Caco-2 (cell line): ENCODE data around the gene RUNX1. TPM values are rescaled to one million over a fixed set of nuclear protein-coding genes. Genes with fewer than 3 reads are reported as not detected.

Source experiments
- BruUV-seq: library from RNA; stranded (reverse); fragments of 400-500 nt; replicated peaks from 2 replicates; lab custom pipeline; 2021; lab: Mats Ljungman, UMichigan
- CTCF ChIA-PET: fragments of 300-600 bp; sonication (Branson Sonifier 250); formaldehyde crosslinking; loops from one replicate; lab custom pipeline; 2022; ENCODE audit warnings: antibody characterized with exemption; lab: Charles Lee
- POLR2A ChIA-PET: fragments of 300-600 bp; sonication (Branson Sonifier 250); formaldehyde crosslinking; loops from one replicate; lab custom pipeline; 2022; ENCODE audit warnings: antibody characterized with exemption; lab: Charles Lee
- DNase-seq, 2 experiments: peaks; one replicate each; pipeline versions ENCODE4 v3.0.0 to v3.0.0-alpha.2; 2020 to 2022
- H3K27me3 ChIP-seq: replicated peaks from 2 replicates; pipeline ENCODE4 v1.6.0; 2011; ENCODE audit warnings: low read length; ENCODE audit not compliant: control insufficient read depth, insufficient read depth
- H3K36me3 ChIP-seq: 2 replicates; pipeline ENCODE4 v1.5.1; 2011; ENCODE audit warnings: low read length; ENCODE audit not compliant: control insufficient read depth, insufficient read depth
- H3K4me1 ChIP-seq: fragments of 250-450 bp; sonication (Bioruptor Pico); 2 replicates; pipeline ENCODE4 v1.5.1; 2020; ENCODE audit warnings: mild to moderate bottlenecking
- H3K4me3 ChIP-seq: 2 replicates; pipeline ENCODE4 v1.5.1; 2011; ENCODE audit warnings: low read depth, mild to moderate bottlenecking, control low read depth, low read length
- H3K9me3 ChIP-seq: fragments of 250-450 bp; sonication (Bioruptor Pico); 2 replicates; pipeline ENCODE4 v1.5.1; 2020; ENCODE audit warnings: mild to moderate bottlenecking, moderate library complexity
- H3K27ac Mint-ChIP-seq: one replicate; pipeline ENCODE4 v1.8.0; 2022; ENCODE audit warnings: mixed read lengths; ENCODE audit not compliant: unreplicated experiment
- H3K27me3 Mint-ChIP-seq: one replicate; pipeline ENCODE4 v1.8.0; 2022; ENCODE audit warnings: mixed read lengths; ENCODE audit not compliant: insufficient read depth, unreplicated experiment
- H3K36me3 Mint-ChIP-seq: one replicate; pipeline ENCODE4 v1.8.0; 2022; ENCODE audit warnings: mild to moderate bottlenecking, mixed read lengths; ENCODE audit not compliant: insufficient read depth, unreplicated experiment
- H3K4me1 Mint-ChIP-seq: one replicate; pipeline ENCODE4 v1.8.0; 2022; ENCODE audit warnings: low read depth, mixed read lengths; ENCODE audit not compliant: unreplicated experiment
- H3K4me3 Mint-ChIP-seq: one replicate; pipeline ENCODE4 v1.8.0; 2022; ENCODE audit warnings: mild to moderate bottlenecking, moderate library complexity, mixed read lengths; ENCODE audit not compliant: unreplicated experiment
- H3K9me3 Mint-ChIP-seq: one replicate; pipeline ENCODE4 v1.8.0; 2022; ENCODE audit warnings: mixed read lengths; ENCODE audit not compliant: unreplicated experiment
- intact Hi-C: fragments of 100-400 bp; cut with micrococcal nuclease; formaldehyde crosslinking; loops from one replicate; pipeline ENCODE4 v1.10.0; 2022; ENCODE audit not compliant: unreplicated experiment
- total RNA-seq: library from RNA; stranded (reverse); gene quantifications from 2 replicates; pipeline ENCODE4 v1.2.3, GENCODE V29; 2022
- TF ChIP-seq, protein P1 (sequence below), 2 experiments: fragments of 200-600 bp in 1 of 2; IDR thresholded peaks; 1 replicate in 1 of 2; 2 replicates in 1 of 2; pipeline versions ENCODE4 v1.5.1 to v1.8.0; 2011 to 2022; ENCODE audit warnings: antibody characterized with exemption in 1 of 2, control low read depth in 1 of 2, inconsistent platforms in 1 of 2, low read depth in 1 of 2, low read length in 1 of 2, mild to moderate bottlenecking in 1 of 2, moderate library complexity in 1 of 2; ENCODE audit not compliant: insufficient read depth in 1 of 2, severe bottlenecking in 1 of 2, unreplicated experiment in 1 of 2

Gene RUNX1
- total RNA-seq, 1 experiment from 2014 or later: 11.7 TPM

DNA sequence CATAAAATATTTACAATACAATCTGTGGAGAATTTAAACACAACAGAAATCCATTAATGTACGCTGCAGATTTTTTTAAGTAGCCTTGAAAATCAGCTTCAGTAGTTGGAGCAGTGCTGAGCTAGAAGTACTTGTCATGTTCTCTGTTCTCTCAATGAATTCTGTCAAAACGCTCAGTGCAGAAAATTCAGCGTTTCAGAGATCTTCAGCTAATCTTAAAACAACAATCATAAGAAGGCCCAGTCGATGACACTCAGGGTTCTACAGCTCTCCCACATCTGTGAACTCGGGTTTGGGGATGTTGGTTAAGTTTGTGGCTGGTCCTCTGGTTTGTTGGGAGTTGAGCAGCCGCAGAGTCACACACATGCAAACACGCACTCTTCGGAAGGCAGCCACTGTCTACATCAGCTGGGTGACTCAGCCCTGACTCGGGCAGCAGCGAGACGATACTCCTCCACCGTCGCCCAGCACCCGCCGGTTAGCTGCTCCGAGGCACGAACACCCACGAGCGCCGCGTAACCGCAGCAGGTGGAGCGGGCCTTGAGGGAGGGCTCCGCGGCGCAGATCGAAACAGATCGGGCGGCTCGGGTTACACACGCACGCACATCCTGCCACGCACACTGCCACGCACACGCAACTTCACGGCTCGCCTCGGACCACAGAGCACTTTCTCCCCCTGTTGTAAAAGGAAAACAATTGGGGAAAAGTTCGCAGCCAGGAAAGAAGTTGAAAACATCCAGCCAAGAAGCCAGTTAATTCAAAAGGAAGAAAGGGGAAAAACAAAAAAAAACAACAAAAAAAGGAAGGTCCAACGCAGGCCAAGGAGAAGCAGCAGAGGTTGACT, 161.2 kb downstream of the RUNX1 start:
- Mint-ChIP-seq H3K4me3 (peak overlapping the region; percentile 93), H3K27me3 (no peaks in the 10 kb centered on the region), H3K36me3 (peaks cover 17% of the 10 kb centered on the region), H3K4me1 (no peaks in the 10 kb centered on the region), H3K27ac (peak overlapping the region; percentile 83), H3K9me3 (no peaks in the 10 kb centered on the region)
- POLR2A ChIA-PET: interaction anchor here (0.6 to 1.6 kb wide), 4 partner anchors 10 to 512 kb away, joined by 3 to 8 read pairs (median 5); no protein-coding TSS in a partner anchor
- peak overlapping the region; percentile 70 for H3K4me3 ChIP-seq
- peak; percentile 53 to 60 for DNase-seq
- CTCF ChIA-PET: interaction anchor here (0.6 to 5.2 kb wide), 6 partner anchors 132 to 952 kb away, joined by 3 to 47 read pairs (median 4); no protein-coding TSS in a partner anchor
- TSS peak; percentile 73 for BruUV-seq
- no peaks in the 10 kb centered on the region for H3K36me3 ChIP-seq
- intact Hi-C loops: loop anchor here (1.0 to 10.0 kb wide), 3 partner anchors 20 to 327 kb away; no protein-coding TSS in a partner anchor
- H3K9me3 ChIP-seq: no peaks in the 10 kb centered on the region
- H3K4me1 ChIP-seq: no peaks in the 10 kb centered on the region
- TF ChIP-seq, protein P1, sequence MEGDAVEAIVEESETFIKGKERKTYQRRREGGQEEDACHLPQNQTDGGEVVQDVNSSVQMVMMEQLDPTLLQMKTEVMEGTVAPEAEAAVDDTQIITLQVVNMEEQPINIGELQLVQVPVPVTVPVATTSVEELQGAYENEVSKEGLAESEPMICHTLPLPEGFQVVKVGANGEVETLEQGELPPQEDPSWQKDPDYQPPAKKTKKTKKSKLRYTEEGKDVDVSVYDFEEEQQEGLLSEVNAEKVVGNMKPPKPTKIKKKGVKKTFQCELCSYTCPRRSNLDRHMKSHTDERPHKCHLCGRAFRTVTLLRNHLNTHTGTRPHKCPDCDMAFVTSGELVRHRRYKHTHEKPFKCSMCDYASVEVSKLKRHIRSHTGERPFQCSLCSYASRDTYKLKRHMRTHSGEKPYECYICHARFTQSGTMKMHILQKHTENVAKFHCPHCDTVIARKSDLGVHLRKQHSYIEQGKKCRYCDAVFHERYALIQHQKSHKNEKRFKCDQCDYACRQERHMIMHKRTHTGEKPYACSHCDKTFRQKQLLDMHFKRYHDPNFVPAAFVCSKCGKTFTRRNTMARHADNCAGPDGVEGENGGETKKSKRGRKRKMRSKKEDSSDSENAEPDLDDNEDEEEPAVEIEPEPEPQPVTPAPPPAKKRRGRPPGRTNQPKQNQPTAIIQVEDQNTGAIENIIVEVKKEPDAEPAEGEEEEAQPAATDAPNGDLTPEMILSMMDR (IDR thresholded peaks at IDR 0.05; ENCODE audit: insufficient read depth in 1 of 2, low read depth in 1 of 2, low read length in 1 of 2, severe bottlenecking in 1 of 2, unreplicated experiment in 1 of 2): no peak
- H3K27me3 ChIP-seq: peaks cover 2% of the 10 kb centered on the region; the same call in 1 of the 2 replicates

DNA sequence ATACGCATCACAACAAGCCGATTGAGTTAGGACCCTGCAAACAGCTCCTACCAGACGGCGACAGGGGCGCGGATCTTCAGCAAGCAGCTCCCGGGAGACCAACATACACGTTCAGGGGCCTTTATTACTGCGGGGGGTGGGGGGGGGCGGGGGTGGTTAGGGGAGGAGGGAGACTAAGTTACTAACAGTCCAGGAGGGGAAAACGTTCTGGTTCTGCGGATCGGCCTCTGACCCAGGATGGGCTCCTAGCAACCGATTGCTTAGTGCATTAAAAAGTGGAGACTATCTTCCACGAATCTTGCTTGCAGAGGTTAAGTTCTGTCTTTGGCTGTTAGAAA, 162.0 kb downstream of the RUNX1 start:
- Mint-ChIP-seq H3K9me3 (no peaks in the 10 kb centered on the region), H3K27ac (no peak overlapping the region), H3K27me3 (no peaks in the 10 kb centered on the region), H3K4me1 (peaks cover 7% of the 10 kb centered on the region), H3K4me3 (peak overlapping the region; percentile 93), H3K36me3 (peaks cover 17% of the 10 kb centered on the region)
- intact Hi-C loops: loop anchor here (10.0 kb wide), 1 partner anchor 328 kb away; no protein-coding TSS in a partner anchor
- ChIA-PET CTCF (interaction anchor here (0.6 to 5.2 kb wide), 4 partner anchors 142 to 953 kb away, joined by 3 to 47 read pairs (median 4); no protein-coding TSS in a partner anchor), POLR2A (interaction anchor here (0.6 to 1.3 kb wide), 2 partner anchors 11 to 396 kb away, joined by 3 to 4 read pairs; no protein-coding TSS in a partner anchor)
- no peaks in the 10 kb centered on the region for H3K36me3 ChIP-seq
- TF ChIP-seq, protein P1 (IDR thresholded peaks at IDR 0.05; ENCODE audit: insufficient read depth in 1 of 2, low read depth in 1 of 2, low read length in 1 of 2, severe bottlenecking in 1 of 2, unreplicated experiment in 1 of 2): no peak
- H3K27me3 ChIP-seq: peaks cover 2% of the 10 kb centered on the region; the same call in 1 of the 2 replicates
- DNase-seq: no peak
- no peaks in the 10 kb centered on the region for H3K9me3 ChIP-seq
- H3K4me1 ChIP-seq: no peaks in the 10 kb centered on the region
- BruUV-seq: no TSS peak
- peak overlapping the region; percentile 70 for H3K4me3 ChIP-seq
